IMR-90 (cell line): Measurements from ENCODE around the gene AGT. TPM values are rescaled to one million over a fixed set of nuclear protein-coding genes. Genes with fewer than 3 reads are reported as not detected.
"Not testable (repeated sequence)": the region's sequence is repeated elsewhere in the genome, so short reads cannot be mapped to it uniquely, and the experiment has no call there.

Source experiments
- ATAC-seq: fragments of 200-7000 bp; cut with Tn5 transposase; 2 replicates; pipeline ENCODE4 v1.9.1; 2020; ENCODE audit warnings: low read depth, mild to moderate bottlenecking, moderate library complexity
- BruUV-seq: library from RNA; stranded (reverse); fragments of 400-500 nt; replicated peaks from 2 replicates; lab custom pipeline; 2021; lab: Mats Ljungman, UMichigan
- CTCF ChIA-PET: fragments of 300-600 bp; formaldehyde crosslinking; extraction: SDS; loops from one replicate; lab custom pipeline; 2021; ENCODE audit warnings: antibody characterized with exemption; lab: Yijun Ruan, JAX
- POLR2A ChIA-PET: fragments of 300-600 bp; sonication (Branson Sonifier 250); formaldehyde crosslinking; loops from one replicate; lab custom pipeline; 2022; ENCODE audit warnings: antibody characterized with exemption; ENCODE audit not compliant: unreplicated experiment; lab: Charles Lee
- DNase-seq: peaks from one replicate; pipeline ENCODE4 v3.0.0; 2013
- H2AFZ ChIP-seq: replicated peaks from 2 replicates; pipeline ENCODE3; 2013; ENCODE audit warnings: low read length, mild to moderate bottlenecking; ENCODE audit not compliant: poor library complexity
- H2AK5ac ChIP-seq: 2 replicates; pipeline ENCODE4 v1.6.1; 2013; ENCODE audit warnings: low read depth, low read length, inconsistent platforms
- H2AK9ac ChIP-seq: replicated peaks from 2 replicates; pipeline ENCODE3; 2013; ENCODE audit warnings: mild to moderate bottlenecking, low read depth, low read length, moderate library complexity; ENCODE audit not compliant: poor library complexity
- H2BK120ac ChIP-seq: 2 replicates; pipeline ENCODE4 v1.6.1; 2013; ENCODE audit warnings: low read depth, low read length, inconsistent platforms
- H2BK15ac ChIP-seq: 3 replicates; pipeline ENCODE4 v1.6.1; 2013; ENCODE audit warnings: low read depth, low read length, inconsistent platforms
- H2BK20ac ChIP-seq: 2 replicates; pipeline ENCODE4 v1.6.1; 2013; ENCODE audit warnings: low read depth, mild to moderate bottlenecking, inconsistent platforms, low read length, moderate library complexity
- H2BK5ac ChIP-seq: 2 replicates; pipeline ENCODE4 v1.6.1; 2013; ENCODE audit warnings: mild to moderate bottlenecking, low read depth, low read length, inconsistent platforms; ENCODE audit not compliant: poor library complexity, severe bottlenecking
- H3K14ac ChIP-seq: replicated peaks from 2 replicates; pipeline ENCODE4 v1.6.1; 2013; ENCODE audit warnings: low read depth, low read length, inconsistent platforms
- H3K18ac ChIP-seq: 2 replicates; pipeline ENCODE4 v1.6.1; 2013; ENCODE audit warnings: low read depth, low read length, control low read depth
- H3K23ac ChIP-seq: 2 replicates; pipeline ENCODE4 v1.6.1; 2013; ENCODE audit warnings: low read depth, low read length, inconsistent platforms
- H3K27ac ChIP-seq: 2 replicates; pipeline ENCODE4 v1.5.1; 2013; ENCODE audit warnings: mild to moderate bottlenecking, control low read depth, low read length; ENCODE audit not compliant: insufficient read depth
- H3K27me3 ChIP-seq: 2 replicates; pipeline ENCODE4 v1.6.1; 2013; ENCODE audit warnings: low read length; ENCODE audit not compliant: control insufficient read depth, insufficient read depth
- H3K36me3 ChIP-seq: 2 replicates; pipeline ENCODE4 v1.6.1; 2013; ENCODE audit warnings: low read length, mixed read lengths; ENCODE audit not compliant: control insufficient read depth, insufficient read depth
- H3K4ac ChIP-seq: 2 replicates; pipeline ENCODE4 v1.6.1; 2013; ENCODE audit warnings: low read depth, low read length, inconsistent platforms
- H3K4me1 ChIP-seq: 2 replicates; pipeline ENCODE4 v1.6.1; 2013; ENCODE audit warnings: low read length, mixed read lengths; ENCODE audit not compliant: control insufficient read depth, insufficient read depth
- H3K4me2 ChIP-seq: 2 replicates; pipeline ENCODE4 v1.6.1; 2013; ENCODE audit warnings: low read depth, mild to moderate bottlenecking, control low read depth, low read length, moderate library complexity
- H3K4me3 ChIP-seq: 2 replicates; pipeline ENCODE4 v1.5.1; 2013; ENCODE audit warnings: low read depth, mild to moderate bottlenecking, control low read depth, low read length, moderate library complexity; ENCODE audit not compliant: insufficient read depth
- H3K56ac ChIP-seq: 2 replicates; pipeline ENCODE4 v1.6.1; 2013; ENCODE audit warnings: low read length, inconsistent platforms; ENCODE audit not compliant: insufficient read depth; ENCODE audit errors: extremely low read depth
- H3K79me1 ChIP-seq, 2 experiments: 2 replicates each; pipeline ENCODE4 v1.6.1; 2013; ENCODE audit warnings: low read length in 2 of 2, inconsistent platforms in 1 of 2, low read depth in 1 of 2
- H3K9ac ChIP-seq: 2 replicates; pipeline ENCODE4 v1.6.1; 2013; ENCODE audit warnings: low read depth, low read length, control low read depth
- H3K9me1 ChIP-seq: 2 replicates; pipeline ENCODE4 v1.6.1; 2013; ENCODE audit warnings: low read length, inconsistent platforms; ENCODE audit not compliant: insufficient read depth
- H3K9me3 ChIP-seq: 2 replicates; pipeline ENCODE4 v1.6.1; 2013; ENCODE audit warnings: low read length; ENCODE audit not compliant: control insufficient read depth, insufficient read depth
- H4K20me1 ChIP-seq: 2 replicates; pipeline ENCODE4 v1.6.1; 2013; ENCODE audit warnings: low read length, inconsistent platforms; ENCODE audit not compliant: insufficient read depth
- H4K5ac ChIP-seq: 2 replicates; pipeline ENCODE4 v1.6.1; 2013; ENCODE audit warnings: mild to moderate bottlenecking, low read depth, low read length, control low read depth
- H4K8ac ChIP-seq, 2 experiments: 2 replicates each; pipeline ENCODE4 v1.6.1; 2013; ENCODE audit warnings: low read depth in 2 of 2, low read length in 2 of 2, control low read depth in 1 of 2, inconsistent platforms in 1 of 2
- H4K91ac ChIP-seq: 2 replicates; pipeline ENCODE4 v1.6.1; 2013; ENCODE audit warnings: low read depth, low read length, inconsistent platforms; ENCODE audit not compliant: insufficient read depth
- BHLHE40 ChIP-seq: fragments of 150-350 bp; IDR thresholded peaks from 2 replicates; pipeline ENCODE4 v1.6.1; 2016; ENCODE audit warnings: mild to moderate bottlenecking, low read depth, low read length
- CTCF ChIP-seq: conservative IDR thresholded peaks from 2 replicates; pipeline ENCODE4 v1.5.1; 2012; ENCODE audit warnings: mild to moderate bottlenecking, low read depth, low read length, improper control_type of control experiment
- NFE2L2 ChIP-seq: fragments of 150-350 bp; IDR thresholded peaks from 2 replicates; pipeline ENCODE4 v1.6.1; 2016; ENCODE audit warnings: low read depth, mild to moderate bottlenecking, low read length
- SMC3 ChIP-seq: fragments of 150-350 bp; IDR thresholded peaks from 2 replicates; pipeline ENCODE4 v1.6.1; 2016; ENCODE audit warnings: low read depth, mild to moderate bottlenecking, antibody characterized with exemption, low read length, moderate library complexity
- WGBS, 2 experiments: methylation state at CpG; one replicate each; pipeline versions ENCODE4 v1.1.5 to v1.1.7; 2013; ENCODE audit warnings: missing lambda C conversion rate in 2 of 2; ENCODE audit not compliant: insufficient read length in 1 of 2; ENCODE audit errors: extremely low coverage in 2 of 2; 5-methylcytosine and 5-hydroxymethylcytosine counted together
- dilution Hi-C: fragments of 300-500 bp; cut with HindIII; formaldehyde crosslinking; loops from one replicate; pipeline ENCODE4 v1.14.3; 2018; ENCODE audit warnings: low sequenced_read_pairs; ENCODE audit not compliant: unreplicated experiment
- in situ Hi-C: fragments of 300-500 bp; cut with MboI; formaldehyde crosslinking; loops from 3 replicates; pipeline ENCODE4 v1.14.3; 2019; ENCODE audit warnings: low sequenced_read_pairs, inconsistent platforms, mixed read lengths
- intact Hi-C: fragments of 100-400 bp; cut with micrococcal nuclease; formaldehyde crosslinking; loops from 2 replicates; pipeline ENCODE4 v1.10.0; 2022
- polyA plus RNA-seq, 3 experiments: library from polyadenylated mRNA; depleted of rRNA; stranded (reverse); fragments of >200 nt; gene quantifications; 2 replicates each; pipeline ENCODE4 v1.2.3, GENCODE V29; 2012; ENCODE audit warnings: low replicate concordance in 1 of 3
- total RNA-seq: library from RNA; depleted of rRNA; stranded (reverse); fragments of >200 nt; gene quantifications from 2 replicates; pipeline ENCODE4 v1.2.3, GENCODE V29; 2012

Gene AGT
- total and polyA plus RNA-seq, 2 of the 4 experiments (the other 2 are of a cell fraction), result 0.18 to 0.34 TPM

- no peak overlapping the region for H3K4me2 ChIP-seq
- H3K4me3 ChIP-seq, result no peak overlapping the region
- no peak overlapping the region for H2AK5ac ChIP-seq
- intact Hi-C loops (no loop called here), dilution Hi-C loops (no loop called here), in situ Hi-C loops (no loop called here)
- H3K27ac ChIP-seq, result no peak overlapping the region
- no peak for TF ChIP-seq CTCF
- TF ChIP-seq BHLHE40, result no peak
- TF ChIP-seq NFE2L2, result no peak
- TF ChIP-seq SMC3, result no peak
- no peak overlapping the region for H3K14ac ChIP-seq
- ATAC-seq (no peak), DNase-seq (no peak)
- H4K91ac ChIP-seq, result no peak overlapping the region
- no peak overlapping the region for H4K8ac ChIP-seq
- H2BK20ac ChIP-seq, result no peak overlapping the region
- CTCF ChIA-PET, result no interaction called here
- no peak overlapping the region for H3K23ac ChIP-seq
- H3K36me3 ChIP-seq, result no peaks in the 10 kb centered on the region
- H3K4ac ChIP-seq, result no peak overlapping the region
- no peaks in the 10 kb centered on the region for H3K9me1 ChIP-seq
- H2BK120ac ChIP-seq, result no peak overlapping the region
- H3K9ac ChIP-seq, result no peak overlapping the region
- H3K27me3 ChIP-seq, result peaks cover 4% of the 10 kb centered on the region
- POLR2A ChIA-PET, result no interaction called here
- H4K20me1 ChIP-seq, result no peaks in the 10 kb centered on the region
- no peak overlapping the region for H2AK9ac ChIP-seq
- no TSS peak for BruUV-seq
- no peak overlapping the region for H2BK5ac ChIP-seq
- no peaks in the 10 kb centered on the region for H3K9me3 ChIP-seq
- H3K56ac ChIP-seq, result no peak overlapping the region
- no CpG with 5 or more reads among the region's 6 CpGs for WGBS, 2 experiments
- no peaks in the 10 kb centered on the region for H3K79me1 ChIP-seq
- H4K5ac ChIP-seq, result no peak overlapping the region
- H2BK15ac ChIP-seq, result no peak overlapping the region
- H3K18ac ChIP-seq, result no peak overlapping the region
- H3K4me1 ChIP-seq, result no peaks in the 10 kb centered on the region
- no peak overlapping the region for H2AFZ ChIP-seq
Measured at GRCh38 chr1:230725256-230726012, 11.5 kb upstream of the AGT start.

- H3K9me3 ChIP-seq, H2BK20ac ChIP-seq, BruUV-seq, H3K4ac ChIP-seq, H3K18ac ChIP-seq, H3K27ac ChIP-seq, H3K36me3 ChIP-seq, H3K4me2 ChIP-seq, H2BK5ac ChIP-seq, H3K56ac ChIP-seq, H3K14ac ChIP-seq, H2BK120ac ChIP-seq, dilution Hi-C loops, in situ Hi-C loops, H4K5ac ChIP-seq, H4K8ac ChIP-seq, intact Hi-C loops, H3K79me1 ChIP-seq, CTCF ChIA-PET, POLR2A ChIA-PET, H3K23ac ChIP-seq, ATAC-seq, H4K91ac ChIP-seq, H2AK5ac ChIP-seq, H2AFZ ChIP-seq, H2BK15ac ChIP-seq, H3K9ac ChIP-seq, H2AK9ac ChIP-seq, H3K4me1 ChIP-seq, H3K4me3 ChIP-seq, H4K20me1 ChIP-seq, H3K9me1 ChIP-seq, DNase-seq, H3K27me3 ChIP-seq: not testable (repeated sequence)
- no CpG with 5 or more reads among the region's 3 CpGs for WGBS, 2 experiments
Measured at GRCh38 chr1:230721849-230722522, 8.1 kb upstream of the AGT start.
